Ramos (cell line): Measurements from ENCODE around the gene PGAP2.
"Not testable (repeated sequence)": the region's sequence is repeated elsewhere in the genome, so short reads cannot be mapped to it uniquely, and the experiment has no call there.

Experiments used
- in situ Hi-C: fragments of 300-500 bp; cut with MboI; formaldehyde crosslinking; loops from one replicate; pipeline ENCODE4 v1.14.3; 2022; ENCODE audit warnings: low sequenced_read_pairs; ENCODE audit not compliant: unreplicated experiment

Gene PGAP2

GRCh38 chr11:3802011-3802790, 6.2 kb upstream of the PGAP2 start:
- in situ Hi-C loops: no loop called here

GRCh38 chr11:3803726-3804495, 4.4 kb upstream of the PGAP2 start:
- in situ Hi-C loops: no loop called here

DNA sequence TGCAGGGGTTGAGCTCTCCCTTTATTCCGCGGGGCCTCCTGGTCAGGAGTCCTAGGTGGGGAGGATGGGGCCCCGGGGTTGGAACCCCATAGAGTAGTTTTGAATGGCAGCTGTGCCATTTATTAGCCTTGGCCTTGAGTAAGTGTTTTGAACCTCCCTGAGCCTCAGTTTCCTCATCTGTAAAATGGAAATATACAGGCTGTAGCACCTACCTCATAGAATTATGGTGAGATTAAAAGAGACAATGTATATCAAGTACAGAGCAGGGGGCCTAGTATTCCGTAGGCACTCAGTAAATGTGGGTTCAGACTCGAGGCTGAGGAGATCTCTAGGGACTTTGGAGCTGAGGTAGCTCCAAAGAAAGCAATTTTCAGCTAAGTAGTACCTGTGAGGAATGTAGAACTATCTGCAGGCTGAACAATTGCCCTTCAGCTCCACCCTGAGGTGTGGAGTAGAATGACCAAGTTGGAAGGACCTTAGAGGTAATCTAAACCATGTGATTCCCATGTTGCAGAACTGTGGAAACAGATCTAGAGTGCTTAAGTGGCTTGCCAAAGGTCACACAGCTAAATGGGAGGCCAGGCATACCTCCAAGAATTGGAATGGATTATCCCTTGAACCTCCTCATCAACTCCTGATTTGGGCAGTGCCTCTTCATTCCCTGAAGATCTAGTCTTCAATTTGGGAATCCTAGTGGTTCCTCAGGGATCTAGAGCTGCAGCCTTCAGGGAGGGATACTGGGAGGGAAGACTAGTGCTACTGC, 682 bp downstream of the PGAP2 start:
- in situ Hi-C loops: no loop called here

GRCh38 chr11:3809624-3809928, 1.2 kb downstream of the PGAP2 start:
- in situ Hi-C loops: no loop called here

DNA sequence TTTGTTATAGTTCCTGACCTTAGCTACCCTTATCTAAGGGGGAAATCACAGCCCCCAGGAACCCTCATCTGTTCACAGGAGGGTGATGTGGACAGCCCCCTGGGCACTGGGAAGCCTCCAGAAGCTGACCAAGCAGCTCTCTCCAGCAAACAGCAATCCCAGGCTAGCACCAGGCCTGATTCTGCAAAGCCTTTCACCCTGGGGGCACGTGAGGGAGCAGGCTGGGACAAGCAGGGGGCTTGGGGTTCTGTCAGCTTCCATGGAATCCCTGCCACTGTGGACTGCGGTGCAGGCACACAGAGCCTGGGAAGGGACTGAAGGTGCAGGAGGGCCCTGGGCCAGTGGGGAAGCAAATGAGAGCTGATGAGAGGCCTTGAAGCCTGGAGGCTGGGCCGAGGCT, 2.1 kb downstream of the PGAP2 start:
- in situ Hi-C loops: no loop called here

- in situ Hi-C loops: no loop called here
These were observed 2.6 kb downstream of the PGAP2 start for GRCh38 chr11:3810951-3811350.

- in situ Hi-C loops: not testable (repeated sequence)
These were observed 6.5 kb downstream of the PGAP2 start for GRCh38 chr11:3814832-3815231.

DNA sequence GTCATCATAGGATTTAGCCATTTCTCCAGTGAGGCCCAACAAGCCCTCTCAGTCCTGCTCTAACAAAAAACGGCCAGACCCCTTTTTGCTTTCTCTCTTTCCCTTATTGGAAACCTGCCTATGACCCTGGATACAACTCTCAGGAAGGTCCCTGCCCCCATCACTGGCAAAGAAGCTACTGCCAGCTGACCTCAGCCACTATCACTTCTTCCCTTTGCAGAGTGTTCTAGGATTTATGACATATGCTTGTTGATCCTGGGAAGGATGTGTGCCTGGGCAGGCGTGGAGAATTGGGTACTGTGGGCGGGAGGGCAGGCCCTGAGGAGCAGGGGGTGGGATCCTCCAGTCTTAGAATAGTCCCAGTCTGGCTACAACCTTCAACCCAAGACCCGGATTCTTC, 7.5 kb downstream of the PGAP2 start:
- in situ Hi-C loops: no loop called here

DNA sequence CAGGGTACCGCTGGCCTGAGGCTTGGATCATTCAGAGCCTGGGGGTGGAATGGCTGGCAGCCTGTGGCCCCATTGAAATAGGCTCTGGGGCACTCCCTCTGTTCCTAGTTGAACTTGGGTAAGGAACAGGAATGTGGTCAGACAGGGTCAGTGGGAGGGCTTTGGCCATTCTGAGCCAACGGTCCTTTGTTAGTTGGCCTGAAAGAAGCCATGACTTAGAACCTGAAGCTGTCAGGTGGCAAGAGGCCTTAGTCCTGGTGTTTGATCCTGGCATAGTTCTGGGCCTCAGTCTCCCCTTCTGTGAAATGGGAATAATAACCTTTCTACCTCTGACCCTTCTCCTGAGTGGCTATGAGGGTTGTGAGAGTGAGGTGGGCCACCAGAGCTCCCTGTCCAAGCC, 8.3 kb downstream of the PGAP2 start:
- in situ Hi-C loops: no loop called here

DNA sequence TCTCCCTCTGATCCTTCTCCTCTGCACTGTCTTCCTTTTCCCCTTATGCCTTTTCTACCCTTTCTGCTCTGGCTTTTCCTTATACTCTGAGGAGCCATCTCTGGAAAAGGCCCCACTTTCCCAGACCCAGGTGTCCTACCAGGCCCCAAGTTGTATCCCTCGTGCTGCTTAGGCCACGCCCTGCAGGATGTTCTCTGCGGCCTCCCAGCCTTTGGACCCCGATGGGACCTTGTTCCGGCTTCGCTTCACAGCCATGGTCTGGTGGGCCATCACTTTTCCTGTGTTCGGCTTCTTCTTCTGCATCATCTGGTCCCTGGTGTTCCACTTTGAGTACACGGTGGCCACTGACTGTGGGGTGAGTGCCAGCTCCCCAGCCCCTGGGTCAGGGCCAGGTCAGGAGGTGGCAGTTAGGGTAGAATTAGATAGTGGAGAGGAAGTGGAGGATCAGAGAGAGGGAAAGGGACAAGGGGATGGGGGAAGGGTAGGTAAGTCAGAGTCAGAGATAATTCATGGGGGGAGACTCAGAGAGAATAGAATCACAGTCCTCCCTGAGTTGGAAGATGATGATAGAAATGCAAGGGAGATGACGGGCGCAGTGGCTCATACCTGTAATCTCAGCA, 8.9 kb downstream of the PGAP2 start:
- in situ Hi-C loops: no loop called here

GRCh38 chr11:3820971-3821370, 12.6 kb downstream of the PGAP2 start:
- in situ Hi-C loops: no loop called here

GRCh38 chr11:3822312-3822711, 14.0 kb downstream of the PGAP2 start:
- in situ Hi-C loops: no loop called here

DNA sequence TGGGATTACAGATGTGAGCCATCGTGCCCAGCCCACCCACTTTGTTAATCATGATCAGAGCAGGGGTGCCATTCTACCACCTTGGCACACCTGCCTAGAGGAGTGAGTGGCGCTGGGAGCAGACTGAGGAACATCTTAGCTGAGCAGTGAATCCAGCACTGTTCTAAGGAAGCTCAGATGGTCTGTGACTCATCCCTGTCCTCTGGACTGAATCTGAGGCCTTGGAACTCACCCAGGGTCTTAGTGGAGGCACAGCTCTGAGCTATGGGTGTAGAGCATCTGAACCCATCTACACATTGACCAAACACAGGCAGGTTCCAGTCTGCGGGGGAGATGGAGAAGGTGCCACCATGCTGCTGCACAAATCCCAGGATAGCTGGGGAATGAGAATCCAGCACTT, 14.9 kb downstream of the PGAP2 start:
- in situ Hi-C loops: no loop called here

DNA sequence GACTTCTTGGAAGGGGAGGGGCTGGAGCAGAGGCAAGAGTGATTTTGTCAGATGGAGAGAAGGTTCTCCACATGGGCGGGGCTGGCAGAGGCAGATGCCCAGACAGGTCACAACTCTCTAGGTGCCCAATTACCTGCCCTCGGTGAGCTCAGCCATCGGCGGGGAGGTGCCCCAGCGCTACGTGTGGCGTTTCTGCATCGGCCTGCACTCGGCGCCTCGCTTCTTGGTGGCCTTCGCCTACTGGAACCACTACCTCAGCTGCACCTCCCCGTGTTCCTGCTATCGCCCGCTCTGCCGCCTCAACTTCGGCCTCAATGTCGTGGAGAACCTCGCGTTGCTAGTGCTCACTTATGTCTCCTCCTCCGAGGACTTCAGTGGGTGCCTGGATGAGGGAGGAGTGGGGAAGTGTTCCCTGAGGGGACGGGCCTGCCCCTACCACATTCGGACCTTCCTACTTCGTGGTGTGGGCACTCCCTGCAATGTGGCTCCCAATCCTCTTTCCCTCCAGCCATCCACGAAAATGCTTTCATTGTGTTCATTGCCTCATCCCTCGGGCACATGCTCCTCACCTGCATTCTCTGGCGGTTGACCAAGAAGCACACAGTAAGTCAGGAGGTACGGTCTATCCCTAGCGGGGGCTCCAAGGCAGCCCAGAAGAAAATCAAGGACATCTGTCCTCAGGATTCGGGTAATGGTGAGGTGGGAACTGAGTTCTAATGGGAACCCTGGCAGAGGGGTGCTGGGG, 15.6 kb downstream of the PGAP2 start:
- in situ Hi-C loops: no loop called here

- in situ Hi-C loops: no loop called here
These were observed 16.5 kb downstream of the PGAP2 start for GRCh38 chr11:3824714-3825472.

DNA sequence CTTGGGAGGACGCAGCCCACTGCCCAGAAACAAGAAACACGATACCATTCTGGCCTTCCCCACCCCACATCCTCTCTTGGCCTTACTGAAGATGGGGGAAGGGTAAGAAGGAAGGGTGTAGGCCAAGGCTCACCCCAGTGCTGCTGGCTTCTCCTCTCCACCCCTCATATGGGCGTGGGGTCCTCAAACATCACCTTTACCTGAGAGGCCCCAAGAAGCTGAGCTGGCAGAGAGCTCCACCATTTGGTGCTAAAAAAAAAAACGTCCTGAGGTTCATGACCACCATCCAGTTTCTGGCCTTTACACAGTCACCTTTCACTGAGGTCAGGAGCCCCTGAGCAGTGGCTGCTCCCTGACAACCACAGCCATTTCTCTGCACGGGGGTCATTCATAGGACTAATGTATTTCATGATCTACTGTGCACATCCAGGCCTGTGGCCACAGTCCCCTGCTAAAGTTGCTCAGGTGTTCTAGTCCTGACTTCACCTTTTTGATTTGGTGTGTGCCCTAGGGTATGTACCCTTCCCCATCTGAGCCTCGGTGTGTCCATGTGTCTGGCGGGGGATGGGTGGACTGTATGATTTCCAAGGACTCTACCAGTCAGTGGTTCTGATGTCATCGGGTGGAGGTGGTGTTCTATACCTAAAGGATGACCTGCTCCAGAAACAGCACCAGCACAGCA, 17.3 kb downstream of the PGAP2 start:
- in situ Hi-C loops: no loop called here

- in situ Hi-C loops: no loop called here
These were observed 18.4 kb downstream of the PGAP2 start for GRCh38 chr11:3826721-3827120.

- in situ Hi-C loops: no loop called here
These were observed 19.2 kb downstream of the PGAP2 start for GRCh38 chr11:3827434-3828186.
